Measurements from ENCODE around the gene OR2F1.

Gene OR2F1, protein sequence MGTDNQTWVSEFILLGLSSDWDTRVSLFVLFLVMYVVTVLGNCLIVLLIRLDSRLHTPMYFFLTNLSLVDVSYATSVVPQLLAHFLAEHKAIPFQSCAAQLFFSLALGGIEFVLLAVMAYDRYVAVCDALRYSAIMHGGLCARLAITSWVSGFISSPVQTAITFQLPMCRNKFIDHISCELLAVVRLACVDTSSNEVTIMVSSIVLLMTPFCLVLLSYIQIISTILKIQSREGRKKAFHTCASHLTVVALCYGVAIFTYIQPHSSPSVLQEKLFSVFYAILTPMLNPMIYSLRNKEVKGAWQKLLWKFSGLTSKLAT

DNA sequence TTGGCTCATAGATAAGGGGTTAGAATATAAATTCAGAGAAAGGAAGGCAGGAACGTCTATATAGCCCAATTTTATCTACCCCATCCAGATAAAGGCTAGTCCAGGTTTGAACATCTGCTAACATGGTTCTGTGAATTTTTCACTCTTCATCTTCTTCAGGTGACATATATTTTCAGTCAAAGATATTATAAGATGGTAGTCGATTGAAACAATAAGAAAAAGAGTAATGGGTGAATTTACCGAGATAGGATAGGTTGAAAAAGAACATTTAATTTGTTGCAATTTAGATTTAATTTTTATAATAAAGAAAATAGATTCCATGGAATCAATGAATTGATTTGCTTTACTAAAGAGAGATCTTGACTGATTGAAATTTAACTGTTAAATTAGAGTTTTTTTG is at the start of gene OR2F1:
Gene OR2F1 (plus strand): TSS at position 301 of the 400 bp plus-strand sequence. CDS start 5,127 bp downstream, outside the sequence.
- no peaks in the 10 kb centered on the region for H3K4me1 Mint-ChIP-seq (ENCODE audit: low read depth)
- no peak for DNase-seq (ENCODE audit: low spot score)
- no peaks in the 10 kb centered on the region for H3K9me3 Mint-ChIP-seq
- H3K4me3 Mint-ChIP-seq, result no peak within 1 kb of the TSS
- no peaks in the 10 kb centered on the region for H3K36me3 Mint-ChIP-seq (ENCODE audit: low read depth)
- H3K27me3 Mint-ChIP-seq (ENCODE audit: low read depth), result peaks cover 12% of the 10 kb centered on the region
- no peak within 1 kb of the TSS for H3K27ac Mint-ChIP-seq

DNA sequence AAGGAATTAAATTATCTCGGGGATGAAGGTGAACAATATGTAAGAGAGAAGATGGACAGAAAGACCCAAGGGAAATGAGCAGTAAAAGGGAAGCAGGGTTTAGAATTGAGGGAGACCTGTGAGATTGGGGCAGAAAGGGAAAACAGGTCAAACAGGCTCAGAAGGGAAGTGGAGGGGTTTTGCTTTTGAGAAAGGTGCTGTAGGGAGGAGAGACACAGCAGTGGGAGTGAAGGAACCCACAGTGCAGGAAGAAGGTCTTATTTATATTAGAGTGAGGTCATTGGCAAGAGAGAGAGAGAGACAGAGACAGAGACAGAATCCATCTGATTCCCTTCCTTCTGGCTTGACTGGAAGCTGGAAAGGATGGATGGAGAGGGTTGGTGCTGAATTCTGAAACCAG is 49.1 kb upstream of the OR2F1 start:
- Mint-ChIP-seq H3K4me1 (ENCODE audit: low read depth) (peaks cover 12% of the 10 kb centered on the region), H3K27ac (no peak overlapping the region), H3K27me3 (ENCODE audit: low read depth) (no peaks in the 10 kb centered on the region), H3K9me3 (no peaks in the 10 kb centered on the region), H3K4me3 (no peak overlapping the region), H3K36me3 (ENCODE audit: low read depth) (peaks cover 2% of the 10 kb centered on the region)
- DNase-seq (ENCODE audit: low spot score), result no peak

DNA sequence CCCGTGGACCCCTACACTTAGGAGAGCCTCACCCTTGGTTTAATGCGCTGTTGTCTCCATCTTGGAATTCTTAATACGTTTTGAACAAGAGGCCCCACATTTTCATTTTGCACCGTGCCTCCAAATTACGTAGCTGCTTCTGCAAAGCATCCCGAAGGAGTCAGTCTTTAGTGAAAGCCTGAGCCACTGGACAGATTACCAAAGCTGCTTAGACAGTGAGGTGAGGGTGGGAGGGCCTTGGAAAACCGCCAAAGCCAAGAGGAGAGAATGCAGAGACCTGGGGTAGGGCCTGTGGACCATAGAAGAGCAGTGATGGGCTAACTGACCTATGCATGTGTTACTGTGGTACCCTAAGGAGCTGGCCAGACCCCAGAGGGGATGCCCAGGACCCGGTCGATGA is 48.5 kb upstream of the OR2F1 start:
- H3K36me3 Mint-ChIP-seq (ENCODE audit: low read depth), result peaks cover 2% of the 10 kb centered on the region
- H3K4me1 Mint-ChIP-seq (ENCODE audit: low read depth), result peaks cover 7% of the 10 kb centered on the region
- no peaks in the 10 kb centered on the region for H3K9me3 Mint-ChIP-seq

DNA sequence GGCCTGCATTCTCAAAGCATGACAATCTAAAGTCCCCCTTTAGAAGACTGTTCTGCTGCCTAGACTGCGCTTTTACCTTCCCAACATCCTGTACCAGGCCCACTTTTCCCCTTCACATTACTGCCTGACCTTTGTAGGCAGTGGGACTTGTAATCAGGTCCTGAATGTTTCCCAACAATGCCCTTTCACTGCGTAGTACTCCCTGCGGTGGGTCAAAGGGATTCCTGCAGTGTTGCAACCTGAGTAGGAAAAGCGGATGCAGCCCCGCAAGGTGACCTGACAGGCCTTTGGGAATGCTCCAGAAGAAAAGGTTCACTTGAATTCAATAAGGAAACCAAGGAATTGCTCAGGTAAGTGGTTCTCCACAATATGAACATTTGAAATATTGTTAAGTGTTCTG is 47.7 kb upstream of the OR2F1 start:
- Mint-ChIP-seq H3K4me1 (ENCODE audit: low read depth) (peaks cover 2% of the 10 kb centered on the region), H3K27ac (no peak overlapping the region), H3K4me3 (no peak overlapping the region), H3K36me3 (ENCODE audit: low read depth) (peaks cover 2% of the 10 kb centered on the region), H3K27me3 (ENCODE audit: low read depth) (no peaks in the 10 kb centered on the region), H3K9me3 (no peaks in the 10 kb centered on the region)
- DNase-seq (ENCODE audit: low spot score), result no peak

More for the DNA sequence above, 48.5 kb upstream of the OR2F1 start:
- Mint-ChIP-seq H3K27ac (no peak overlapping the region), H3K4me3 (no peak overlapping the region), H3K27me3 (ENCODE audit: low read depth) (no peaks in the 10 kb centered on the region)
- no peak for DNase-seq (ENCODE audit: low spot score)

DNA sequence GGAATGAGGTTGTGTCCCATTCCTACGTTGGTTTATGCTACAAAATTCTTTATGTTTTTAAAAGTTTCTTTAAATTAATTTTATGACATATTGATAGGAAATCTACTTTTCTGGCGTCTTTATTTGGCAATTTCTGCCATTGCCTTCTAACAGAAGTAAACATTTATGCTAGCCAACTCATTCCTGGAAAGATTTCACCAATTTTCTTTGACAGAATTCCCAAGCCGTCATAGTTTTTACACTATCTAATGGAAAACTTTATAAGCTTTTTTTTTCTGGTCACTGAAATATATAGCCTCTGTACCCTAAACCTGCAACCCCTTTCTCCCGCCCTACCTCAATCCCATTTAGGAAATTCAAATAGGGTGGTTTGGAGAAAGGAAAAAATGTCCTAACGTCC is 46.5 kb upstream of the OR2F1 start:
- Mint-ChIP-seq H3K27ac (no peak overlapping the region), H3K4me1 (ENCODE audit: low read depth) (no peaks in the 10 kb centered on the region), H3K27me3 (ENCODE audit: low read depth) (no peaks in the 10 kb centered on the region), H3K36me3 (ENCODE audit: low read depth) (no peaks in the 10 kb centered on the region), H3K4me3 (no peak overlapping the region), H3K9me3 (no peaks in the 10 kb centered on the region)
- no peak for DNase-seq (ENCODE audit: low spot score)

DNA sequence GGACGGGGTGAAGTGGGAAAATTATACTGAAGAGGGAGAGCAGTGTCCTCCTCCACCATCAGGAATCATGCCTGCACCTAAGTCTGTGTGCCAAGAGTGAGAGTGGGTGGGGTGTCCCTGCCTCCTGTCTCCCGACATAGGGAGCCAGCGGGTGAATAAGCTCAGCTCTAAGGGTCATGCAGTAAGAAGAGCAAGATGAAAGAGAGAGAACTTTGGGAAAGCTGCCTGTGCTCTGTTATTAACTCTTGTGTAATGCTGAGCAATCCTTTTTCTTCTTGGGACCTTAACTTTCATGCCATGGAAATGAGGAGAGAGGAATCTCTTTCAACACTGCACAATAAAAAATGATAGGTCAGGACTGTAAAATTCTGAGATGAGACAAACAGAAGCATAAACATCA is 44.8 kb upstream of the OR2F1 start:
- Mint-ChIP-seq H3K9me3 (no peaks in the 10 kb centered on the region), H3K36me3 (ENCODE audit: low read depth) (no peaks in the 10 kb centered on the region), H3K27ac (no peak overlapping the region), H3K4me1 (ENCODE audit: low read depth) (no peaks in the 10 kb centered on the region), H3K4me3 (no peak overlapping the region), H3K27me3 (ENCODE audit: low read depth) (peaks cover 6% of the 10 kb centered on the region)
- no peak for DNase-seq (ENCODE audit: low spot score)

DNA sequence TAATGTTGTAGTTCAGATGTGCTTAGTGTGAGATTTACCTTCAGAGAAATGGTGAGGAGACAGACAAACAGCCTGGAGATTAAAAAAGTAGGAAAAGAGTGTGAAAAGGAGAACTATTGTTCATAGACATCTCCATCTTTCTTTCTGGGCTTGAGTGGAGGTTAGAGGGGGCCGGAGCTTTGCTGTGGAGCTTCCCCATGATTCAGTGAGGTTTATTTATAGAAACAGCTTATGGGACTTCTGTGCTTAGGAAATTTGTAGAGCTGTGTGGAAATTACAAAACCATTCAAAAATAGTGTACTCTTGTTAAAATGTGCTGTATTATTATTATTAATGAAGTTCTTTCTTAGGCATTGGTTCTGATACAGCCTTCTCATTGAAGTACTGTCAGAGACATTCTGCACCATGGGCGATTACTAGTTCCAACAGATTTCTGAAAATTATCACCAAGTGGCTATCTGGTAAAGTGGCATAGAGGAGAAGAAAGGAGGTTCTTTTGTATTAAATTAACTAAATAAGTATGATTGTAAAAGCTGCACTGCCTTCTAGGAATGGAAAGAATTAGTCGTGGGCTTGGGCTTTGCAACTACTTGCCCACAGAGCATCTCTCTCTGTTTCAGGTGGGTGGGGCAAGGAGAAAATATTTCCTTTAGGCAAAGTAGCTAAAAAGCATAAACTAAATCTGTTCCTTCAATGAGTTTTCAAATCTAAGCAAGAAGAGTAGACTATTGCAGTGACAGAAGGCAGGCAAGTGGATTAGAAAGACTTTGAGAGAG is 44.0 kb upstream of the OR2F1 start:
- no peak overlapping the region for H3K27ac Mint-ChIP-seq
- no peaks in the 10 kb centered on the region for H3K9me3 Mint-ChIP-seq
- H3K4me3 Mint-ChIP-seq, result no peak overlapping the region
- no peaks in the 10 kb centered on the region for H3K36me3 Mint-ChIP-seq (ENCODE audit: low read depth)
- H3K27me3 Mint-ChIP-seq (ENCODE audit: low read depth), result peaks cover 6% of the 10 kb centered on the region
- H3K4me1 Mint-ChIP-seq (ENCODE audit: low read depth), result no peaks in the 10 kb centered on the region
- DNase-seq (ENCODE audit: low spot score), result no peak

DNA sequence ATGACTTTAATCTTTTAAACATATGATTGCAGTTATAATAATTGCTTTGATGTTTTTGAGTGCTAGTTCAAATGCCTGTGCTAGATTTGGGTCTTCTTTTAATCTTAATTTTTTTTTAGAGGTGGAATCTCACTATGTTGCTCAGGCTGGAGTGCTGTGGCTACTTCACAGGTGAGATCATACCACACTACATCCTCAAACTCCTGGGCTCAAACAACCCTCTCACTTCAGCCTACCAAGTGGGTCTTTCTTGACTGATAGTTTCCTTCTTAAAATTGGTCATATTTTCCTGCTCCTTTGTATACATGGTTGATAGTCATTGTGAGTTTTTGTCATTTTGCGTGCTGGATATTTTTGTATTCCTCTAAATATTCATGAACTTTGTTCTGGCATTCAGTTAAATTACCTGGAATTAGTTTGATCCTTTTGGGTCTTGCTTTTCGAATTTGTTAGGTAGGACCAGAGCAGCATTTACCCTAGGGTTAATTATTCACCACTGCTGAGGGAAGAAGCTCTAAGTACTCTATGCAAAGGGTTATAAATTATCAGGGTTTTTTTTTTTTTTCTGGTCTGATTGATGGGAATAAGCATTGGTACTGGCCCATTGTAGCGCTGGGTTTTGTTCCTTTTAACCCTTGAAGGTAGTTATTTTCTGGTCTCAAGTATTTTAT is 40.6 kb upstream of the OR2F1 start:
- no peak for DNase-seq (ENCODE audit: low spot score)
- Mint-ChIP-seq H3K4me1 (ENCODE audit: low read depth) (no peaks in the 10 kb centered on the region), H3K36me3 (ENCODE audit: low read depth) (no peaks in the 10 kb centered on the region), H3K27me3 (ENCODE audit: low read depth) (peaks cover 19% of the 10 kb centered on the region), H3K27ac (no peak overlapping the region), H3K9me3 (no peaks in the 10 kb centered on the region), H3K4me3 (no peak overlapping the region)

DNA sequence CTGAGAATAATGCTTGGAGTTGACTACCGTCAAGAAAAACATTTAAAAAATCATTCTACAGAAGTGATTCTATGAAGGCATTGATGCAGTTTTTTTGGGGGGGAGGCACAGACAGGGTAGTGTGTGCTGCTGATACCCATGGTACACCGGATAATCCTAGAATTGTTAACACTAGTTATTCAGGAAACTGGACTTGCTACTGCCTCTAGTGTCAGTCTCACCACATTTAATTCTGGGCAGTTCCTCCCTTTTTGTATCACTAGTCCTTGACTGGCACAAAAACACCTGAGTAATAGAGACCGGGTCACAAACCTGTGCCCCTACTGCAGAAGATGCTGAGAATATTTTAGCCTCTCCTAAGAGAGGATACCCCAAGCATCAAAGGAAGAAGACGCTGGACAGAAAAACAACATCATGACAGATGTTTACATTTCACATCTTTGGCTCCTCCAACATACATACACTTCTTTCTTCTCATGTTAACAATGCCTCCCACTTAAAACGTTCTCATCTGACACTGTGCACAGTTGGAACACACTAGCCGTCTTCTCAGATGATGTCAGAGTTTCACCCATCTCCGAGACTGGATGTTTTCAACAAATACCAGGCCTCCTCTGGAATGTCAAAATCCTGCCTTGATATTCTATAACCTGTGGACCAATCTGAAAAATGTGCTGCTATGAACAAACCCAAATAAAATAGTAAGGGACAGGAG is 39.5 kb upstream of the OR2F1 start:
- H3K4me3 Mint-ChIP-seq, result no peak overlapping the region
- H3K27me3 Mint-ChIP-seq (ENCODE audit: low read depth), result peaks cover 23% of the 10 kb centered on the region
- H3K27ac Mint-ChIP-seq, result no peak overlapping the region
- no peak for DNase-seq (ENCODE audit: low spot score)
- no peaks in the 10 kb centered on the region for H3K4me1 Mint-ChIP-seq (ENCODE audit: low read depth)
- no peaks in the 10 kb centered on the region for H3K36me3 Mint-ChIP-seq (ENCODE audit: low read depth)
- no peaks in the 10 kb centered on the region for H3K9me3 Mint-ChIP-seq

DNA sequence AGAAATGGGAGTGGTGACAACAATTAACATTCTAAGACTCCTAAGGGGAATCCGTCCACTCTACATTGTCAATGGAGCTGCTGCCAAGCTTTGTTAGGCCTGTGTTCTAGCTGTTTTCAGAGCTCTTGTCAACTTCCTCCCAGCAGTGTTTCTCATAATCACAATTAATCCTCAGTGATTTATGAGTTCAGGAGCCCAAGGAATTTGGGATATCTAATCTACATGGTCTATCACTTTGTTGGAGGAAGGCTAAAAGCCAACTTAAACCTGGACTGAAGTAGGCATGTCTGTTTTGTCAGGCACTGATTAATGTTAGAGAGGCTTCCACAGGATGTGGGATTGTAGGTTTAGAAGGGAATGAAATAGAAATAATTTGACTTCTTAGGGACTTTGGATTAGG is 29.8 kb upstream of the OR2F1 start:
- Mint-ChIP-seq H3K27me3 (ENCODE audit: low read depth) (peaks cover 19% of the 10 kb centered on the region), H3K27ac (no peak overlapping the region), H3K9me3 (no peaks in the 10 kb centered on the region), H3K4me3 (no peak overlapping the region), H3K36me3 (ENCODE audit: low read depth) (no peaks in the 10 kb centered on the region), H3K4me1 (ENCODE audit: low read depth) (peaks cover 2% of the 10 kb centered on the region)
- no peak for DNase-seq (ENCODE audit: low spot score)

DNA sequence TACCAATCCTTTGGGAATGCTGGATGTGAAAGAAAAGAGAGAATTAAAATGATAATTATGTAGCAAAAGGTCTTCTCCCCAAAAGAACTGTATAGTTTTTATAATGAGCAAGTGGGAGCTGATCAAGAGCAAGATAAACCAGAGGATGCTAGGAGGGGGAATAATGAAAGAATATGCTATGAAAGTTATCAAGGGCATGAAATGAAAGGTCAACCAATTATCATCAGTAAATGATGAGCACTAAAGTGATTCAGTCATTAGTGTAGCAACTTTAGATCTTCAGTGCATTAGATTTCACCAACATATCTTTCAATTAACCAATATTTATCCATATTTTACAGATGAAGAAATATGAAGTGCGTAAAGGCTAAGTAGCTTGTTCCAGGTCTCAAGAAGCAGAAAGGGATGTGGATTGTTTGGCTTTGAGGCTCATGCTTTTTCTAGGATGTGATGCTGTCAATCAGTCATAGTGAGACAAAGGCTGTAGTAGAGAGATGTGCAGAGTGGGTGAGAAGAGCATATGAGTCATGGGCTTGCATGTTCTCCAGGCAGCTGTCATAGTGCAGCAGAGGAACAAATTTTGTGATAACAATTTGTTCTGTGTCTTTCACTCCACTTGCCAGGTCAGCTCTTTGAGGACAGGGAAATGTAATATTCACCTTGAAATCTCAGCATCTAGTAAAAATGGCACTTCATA is 25.3 kb upstream of the OR2F1 start:
- H3K27ac Mint-ChIP-seq, result no peak overlapping the region
- no peaks in the 10 kb centered on the region for H3K27me3 Mint-ChIP-seq (ENCODE audit: low read depth)
- DNase-seq (ENCODE audit: low spot score), result peak; percentile 33
- H3K4me1 Mint-ChIP-seq (ENCODE audit: low read depth), result peaks cover 5% of the 10 kb centered on the region
- H3K36me3 Mint-ChIP-seq (ENCODE audit: low read depth), result no peaks in the 10 kb centered on the region
- H3K4me3 Mint-ChIP-seq, result no peak overlapping the region
- no peaks in the 10 kb centered on the region for H3K9me3 Mint-ChIP-seq

DNA sequence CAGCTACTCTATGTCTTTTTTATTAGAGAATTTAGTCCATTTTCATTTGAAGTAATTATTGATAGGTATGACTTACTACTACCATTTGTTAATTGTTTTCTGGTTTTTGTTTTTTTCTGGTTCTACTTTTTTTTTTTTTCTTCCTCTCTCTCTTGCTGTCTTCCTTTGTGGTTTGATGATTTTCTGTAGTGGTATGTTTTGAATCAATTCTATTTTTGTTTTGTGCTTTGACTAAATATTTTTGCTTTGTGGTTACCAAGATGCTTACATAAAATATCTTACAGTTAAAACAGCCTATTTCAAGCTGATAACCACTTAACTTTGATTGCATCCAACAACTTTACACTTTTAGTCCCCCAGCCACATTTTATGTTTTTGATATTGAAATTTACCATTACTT is 22.9 kb upstream of the OR2F1 start:
- H3K4me1 Mint-ChIP-seq (ENCODE audit: low read depth), result peaks cover 5% of the 10 kb centered on the region
- H3K36me3 Mint-ChIP-seq (ENCODE audit: low read depth), result no peaks in the 10 kb centered on the region
- H3K27ac Mint-ChIP-seq, result no peak overlapping the region
- DNase-seq (ENCODE audit: low spot score), result no peak
- H3K27me3 Mint-ChIP-seq (ENCODE audit: low read depth), result no peaks in the 10 kb centered on the region
- no peak overlapping the region for H3K4me3 Mint-ChIP-seq
- no peaks in the 10 kb centered on the region for H3K9me3 Mint-ChIP-seq

DNA sequence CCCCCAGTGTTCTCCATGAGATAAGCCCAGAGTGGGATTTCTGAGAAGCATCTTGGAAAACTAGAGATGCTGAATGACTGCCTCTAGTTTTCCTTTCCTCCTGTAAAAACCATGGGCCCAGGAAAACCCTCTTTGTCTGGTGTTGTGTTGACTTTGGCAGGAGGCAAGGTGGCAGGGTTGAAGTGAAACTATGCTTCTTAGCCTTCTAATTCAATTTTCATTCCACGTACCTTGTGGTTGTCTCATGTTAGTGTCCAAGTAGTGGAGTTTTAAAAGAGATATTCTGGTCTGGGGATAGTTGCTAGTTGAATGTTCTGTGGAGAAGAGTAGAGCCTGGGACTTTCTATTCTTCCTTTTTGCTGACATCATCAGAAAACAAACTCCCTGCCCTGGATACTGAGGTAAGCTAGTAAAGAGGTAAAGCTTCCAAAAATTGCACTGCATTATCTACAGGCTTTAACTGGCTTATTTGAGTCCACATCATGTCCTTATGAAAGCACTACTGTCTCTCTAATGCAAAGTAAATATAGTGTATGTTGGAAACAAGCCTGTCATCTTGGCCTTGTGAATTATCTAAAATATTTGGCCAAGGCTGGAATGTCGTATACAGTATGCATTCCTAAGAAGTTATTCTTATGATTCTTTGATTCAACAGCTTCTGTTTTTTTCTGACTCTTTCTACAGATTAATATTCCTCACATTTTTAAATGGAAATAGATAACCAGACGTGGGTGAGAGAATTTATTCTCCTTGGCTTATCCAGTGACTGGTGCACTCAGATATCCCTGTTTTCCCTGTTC is 19.9 kb upstream of the OR2F1 start, which contains the start of gene OR2F2:
Gene OR2F2 (plus strand): TSS at position 708 of the 800 bp plus-strand sequence. CDS start 0 bp downstream, at position 708.
- Mint-ChIP-seq H3K9me3 (no peaks in the 10 kb centered on the region), H3K36me3 (ENCODE audit: low read depth) (no peaks in the 10 kb centered on the region)

More for the DNA sequence above, 19.9 kb upstream of the OR2F1 start, which contains the start of gene OR2F2:
- Mint-ChIP-seq H3K27me3 (ENCODE audit: low read depth) (no peaks in the 10 kb centered on the region), H3K4me1 (ENCODE audit: low read depth) (peaks cover 3% of the 10 kb centered on the region), H3K27ac (no peak within 1 kb of the TSS), H3K4me3 (no peak within 1 kb of the TSS)
- DNase-seq (ENCODE audit: low spot score), result no peak
